Stimulated activated CD4-positive, alpha-beta T cell treated with anti-CD3 and anti-CD28 coated beads, Interleukin-12 subunit alpha, Interleukin-12 subunit beta, amount 100 ng/mL, for 4 hours (primary cell): ENCODE data around the gene RHBDD3.
"Not testable (repeated sequence)": the region's sequence is repeated elsewhere in the genome, so short reads cannot be mapped to it uniquely, and the experiment has no call there.

Experiments used
- DNase-seq: peaks from one replicate; pipeline ENCODE4 v3.0.0-alpha.2; 2020

RHBDD3 gene

GRCh38 chr22:29268511-29269229 is 889 bp upstream of the RHBDD3 start:
- peak; percentile 31 for DNase-seq

- DNase-seq = no peak
Observed at GRCh38 chr22:29267462-29267857, 321 bp downstream of the RHBDD3 start.

GRCh38 chr22:29266564-29267461 is 968 bp downstream of the RHBDD3 start:
- no peak for DNase-seq

GRCh38 chr22:29265929-29266328 is 1.9 kb downstream of the RHBDD3 start:
- no peak for DNase-seq

GRCh38 chr22:29265305-29265704 is 2.5 kb downstream of the RHBDD3 start:
- DNase-seq = no peak

- DNase-seq = no peak
Observed at GRCh38 chr22:29263791-29264276, 3.9 kb downstream of the RHBDD3 start.

- DNase-seq = no peak
Observed at GRCh38 chr22:29260601-29261315, 7.0 kb downstream of the RHBDD3 start.

- DNase-seq = no peak
Observed at GRCh38 chr22:29260031-29260560, 7.7 kb downstream of the RHBDD3 start.

- no peak for DNase-seq
Observed at GRCh38 chr22:29259253-29259899, 8.4 kb downstream of the RHBDD3 start.

GRCh38 chr22:29258407-29259252 is 9.2 kb downstream of the RHBDD3 start:
- no peak for DNase-seq

GRCh38 chr22:29257751-29258181 is 10.0 kb downstream of the RHBDD3 start:
- DNase-seq = no peak

GRCh38 chr22:29256606-29257325 is 11.0 kb downstream of the RHBDD3 start:
- DNase-seq = no peak

GRCh38 chr22:29255064-29255621 is 12.6 kb downstream of the RHBDD3 start:
- DNase-seq = no peak

- no peak for DNase-seq
Observed at GRCh38 chr22:29254286-29254660, 13.5 kb downstream of the RHBDD3 start.

- no peak for DNase-seq
Observed at GRCh38 chr22:29253561-29254285, 14.1 kb downstream of the RHBDD3 start.

- DNase-seq = no peak
Observed at GRCh38 chr22:29251981-29252911, 15.5 kb downstream of the RHBDD3 start.

- DNase-seq = no peak
Observed at GRCh38 chr22:29251265-29251664, 16.5 kb downstream of the RHBDD3 start.

GRCh38 chr22:29247891-29248290 is 19.9 kb downstream of the RHBDD3 start:
- DNase-seq = not testable (repeated sequence)
